A673 (cell line): ENCODE data around the gene NLGN3.

Source experiments
- CTCF ChIP-seq: fragments of 300-800, 200-600 bp; sonication (generic); conservative IDR thresholded peaks from 2 replicates; pipeline ENCODE4 v1.5.1; 2017; ENCODE audit warnings: low read depth, mild to moderate bottlenecking, antibody characterized with exemption, low read length, moderate library complexity, mixed read lengths
- EZH2 ChIP-seq: fragments of 200-600 bp; sonication (generic); IDR thresholded peaks from 2 replicates; pipeline ENCODE4 v1.6.1; 2017; ENCODE audit warnings: borderline replicate concordance, low read depth, mild to moderate bottlenecking, mixed read lengths, antibody characterized with exemption, low read length; ENCODE audit not compliant: poor library complexity, severe bottlenecking

DNA sequence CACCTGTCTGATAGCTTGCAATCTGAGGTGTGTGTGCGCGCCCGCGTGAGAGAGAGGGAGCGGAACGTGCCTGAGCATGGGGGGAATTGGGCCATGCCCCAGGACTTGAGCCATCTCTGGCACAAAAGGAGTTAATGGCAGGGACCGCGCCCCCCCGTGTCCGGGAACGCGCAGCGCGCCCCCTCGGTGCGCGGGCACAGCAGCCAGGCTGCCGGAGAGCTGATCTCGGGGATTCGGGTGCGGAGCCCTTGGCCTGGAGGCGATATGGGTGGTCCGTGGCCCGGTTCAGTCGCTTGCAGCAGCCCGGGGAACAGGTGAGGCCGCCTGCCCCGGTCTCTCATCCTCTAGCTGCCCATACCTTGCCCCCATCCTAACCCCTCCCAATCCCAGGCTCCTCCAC, at the start of gene NLGN3:
- TF ChIP-seq EZH2 (no peak), CTCF (no peak)
